NB4 (cell line): ENCODE results near the gene MAML2.

Source experiments
- POLR2A ChIP-seq: IDR thresholded peaks from 2 replicates; pipeline ENCODE4 v1.6.1; 2011; ENCODE audit warnings: mild to moderate bottlenecking; ENCODE audit not compliant: insufficient read length; ENCODE audit errors: extremely low read depth
- TF ChIP-seq, protein P1 (sequence below): IDR thresholded peaks from one replicate; pipeline ENCODE4 v1.5.1; 2012; ENCODE audit warnings: low read depth, low read length

DNA sequence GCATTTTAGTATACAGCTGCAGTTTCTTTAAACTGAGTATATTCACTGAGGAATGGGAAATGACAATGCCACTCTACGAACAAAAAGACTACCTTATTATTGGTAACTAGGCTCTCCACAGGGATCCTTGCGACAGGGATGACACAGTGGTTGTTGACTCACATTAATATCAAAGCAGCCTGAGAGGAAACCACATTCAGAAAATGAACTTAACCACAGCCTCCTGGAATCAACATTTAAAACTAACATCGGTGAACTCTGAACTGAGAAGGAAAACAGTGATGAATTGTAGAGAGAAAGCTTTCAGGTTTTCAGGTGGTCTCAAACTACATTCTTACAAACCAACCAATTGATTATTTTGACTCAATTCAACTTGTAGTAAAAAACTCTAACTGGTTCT, 328.8 kb downstream of the MAML2 start:
- TF ChIP-seq POLR2A = no peak
- TF ChIP-seq, protein P1, sequence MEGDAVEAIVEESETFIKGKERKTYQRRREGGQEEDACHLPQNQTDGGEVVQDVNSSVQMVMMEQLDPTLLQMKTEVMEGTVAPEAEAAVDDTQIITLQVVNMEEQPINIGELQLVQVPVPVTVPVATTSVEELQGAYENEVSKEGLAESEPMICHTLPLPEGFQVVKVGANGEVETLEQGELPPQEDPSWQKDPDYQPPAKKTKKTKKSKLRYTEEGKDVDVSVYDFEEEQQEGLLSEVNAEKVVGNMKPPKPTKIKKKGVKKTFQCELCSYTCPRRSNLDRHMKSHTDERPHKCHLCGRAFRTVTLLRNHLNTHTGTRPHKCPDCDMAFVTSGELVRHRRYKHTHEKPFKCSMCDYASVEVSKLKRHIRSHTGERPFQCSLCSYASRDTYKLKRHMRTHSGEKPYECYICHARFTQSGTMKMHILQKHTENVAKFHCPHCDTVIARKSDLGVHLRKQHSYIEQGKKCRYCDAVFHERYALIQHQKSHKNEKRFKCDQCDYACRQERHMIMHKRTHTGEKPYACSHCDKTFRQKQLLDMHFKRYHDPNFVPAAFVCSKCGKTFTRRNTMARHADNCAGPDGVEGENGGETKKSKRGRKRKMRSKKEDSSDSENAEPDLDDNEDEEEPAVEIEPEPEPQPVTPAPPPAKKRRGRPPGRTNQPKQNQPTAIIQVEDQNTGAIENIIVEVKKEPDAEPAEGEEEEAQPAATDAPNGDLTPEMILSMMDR = no peak
